ENCODE data around the gene DEFB132.

- TF ChIP-seq CTCF (IDR thresholded peaks at IDR 0.05; ENCODE audit: low read length) (no peak), EZH2 (optimal IDR thresholded peaks at IDR 0.05; ENCODE audit: low read depth, low read length) (no peak)
Observed at GRCh38 chr20:217266-217665, 40.3 kb upstream of the DEFB132 start.
